Upper lobe of left lung (tissue), 6 donors: ENCODE data around the gene FXYD5. TPM values are rescaled to one million over a fixed set of nuclear protein-coding genes. Genes with fewer than 3 reads are reported as not detected.
A peak's percentile ranks its signal among the peaks of the same experiment; 100 is the strongest.

Experiments
- ATAC-seq, 2 donors: fragments of 200-7000 bp; cut with Tn5 transposase; one replicate each; pipeline ENCODE4 v1.9.1; 2022; ENCODE audit warnings: mild to moderate bottlenecking in 2 of 2, moderate library complexity in 2 of 2; ENCODE audit not compliant: low FRiP score in 2 of 2
- DNase-seq, 2 donors: peaks; one replicate each; pipeline ENCODE4 v3.0.0-alpha.2; 2019 to 2020
- H3K27ac ChIP-seq, 4 donors: fragments of 200-600 bp; sonication (generic); one replicate each; pipeline ENCODE4 v1.5.1; 2016 to 2019
- H3K27me3 ChIP-seq, 4 donors: fragments of 200-600 bp; sonication (generic); one replicate each; pipeline ENCODE4 v1.5.1; 2017 to 2019
- H3K36me3 ChIP-seq, 4 donors: fragments of 200-600 bp; sonication (generic); one replicate each; pipeline ENCODE4 v1.5.1; 2016 to 2019
- H3K4me1 ChIP-seq, 4 donors: fragments of 200-600 bp; sonication (generic); one replicate each; pipeline ENCODE4 v1.5.1; 2018 to 2019
- H3K4me3 ChIP-seq, 4 donors: fragments of 200-600 bp; sonication (generic); one replicate each; pipeline ENCODE4 v1.5.1; 2017 to 2019; ENCODE audit warnings: mild to moderate bottlenecking in 2 of 4, moderate library complexity in 1 of 4
- H3K9me3 ChIP-seq, 4 donors: fragments of 200-600 bp; sonication (generic); one replicate each; pipeline ENCODE4 v1.5.1; 2018 to 2019
- CTCF ChIP-seq, 6 experiments: fragments of 450-650 bp in 4 of 6; fragments of 200-600 bp in 2 of 6; sonication (generic) in 2 of 6; IDR thresholded peaks; one replicate each; pipeline ENCODE4 v1.5.1; 2016 to 2019; ENCODE audit warnings: antibody characterized with exemption in 6 of 6
- EP300 ChIP-seq, 4 donors: sonication (generic); formaldehyde crosslinking; IDR thresholded peaks; one replicate each; pipeline ENCODE4 v1.5.1; 2017; ENCODE audit warnings: antibody characterized with exemption in 4 of 4, control low read depth in 2 of 4
- POLR2A ChIP-seq, 4 donors: fragments of 450-650 bp; IDR thresholded peaks; one replicate each; pipeline ENCODE4 v1.5.1; 2016 to 2017; ENCODE audit warnings: antibody characterized with exemption in 4 of 4, mild to moderate bottlenecking in 2 of 4
- POLR2AphosphoS5 ChIP-seq, 2 donors: sonication (generic); formaldehyde crosslinking; IDR thresholded peaks; one replicate each; pipeline ENCODE4 v1.5.1; 2017; ENCODE audit warnings: antibody characterized with exemption in 2 of 2
- WGBS, 2 donors: methylation state at CpG; one replicate each; pipeline ENCODE4 v1.1.5; 2017 to 2018; 5-methylcytosine and 5-hydroxymethylcytosine counted together
- total RNA-seq, 6 donors: library from RNA; depleted of rRNA in 4 of 6; stranded (reverse); fragments of >200 nt in 4 of 6; gene quantifications; one replicate each; pipeline versions ENCODE4 v1.1.0 to v1.2.1, GENCODE V29; 2016 to 2021
- donor health status: DM: no; HTN: no; CAD: no; lungs with moderate emphysema.
- donor health status: DM: no; HTN: yes; CAD: no; lungs with severe emphysema.

Gene FXYD5
- total RNA-seq, 6 donors from 2014 or later, result 40.4 to 153 (median 91.8) TPM

- DNase-seq (no peak), ATAC-seq (no peak)
- peaks cover 0 to 13% (median 4%) of the 10 kb centered on the region in 4 donors for H3K27me3 ChIP-seq
- WGBS, 2 donors, result 40 to 53% methylated on average over 3 of the region's 3 CpGs
- H3K27ac ChIP-seq, result no peak overlapping the region
- no peak overlapping the region for H3K4me3 ChIP-seq
- H3K36me3 ChIP-seq, result no peaks in the 10 kb centered on the region
- H3K4me1 ChIP-seq, result peaks cover 22 to 35% (median 27%) of the 10 kb centered on the region in 4 donors
- TF ChIP-seq POLR2A (IDR thresholded peaks at IDR 0.05) (no peak), POLR2AphosphoS5 (IDR thresholded peaks at IDR 0.05) (no peak), CTCF (IDR thresholded peaks at IDR 0.05) (no peak), EP300 (IDR thresholded peaks at IDR 0.05) (no peak)
- no peaks in the 10 kb centered on the region for H3K9me3 ChIP-seq
These were observed 10.7 kb upstream of the FXYD5 start for GRCh38 chr19:35143818-35144217.

- WGBS, 2 donors, result 30 to 55% methylated on average over 2 to 6 of the region's 6 CpGs
- DNase-seq (no peak), ATAC-seq (no peak)
- Histone ChIP-seq H3K36me3 (no peaks in the 10 kb centered on the region), H3K9me3 (no peaks in the 10 kb centered on the region), H3K4me1 (peaks cover 22 to 34% (median 26%) of the 10 kb centered on the region in 4 donors), H3K27me3 (peaks cover 0 to 13% (median 4%) of the 10 kb centered on the region in 4 donors), H3K4me3 (no peak overlapping the region), H3K27ac (no peak overlapping the region)
- TF ChIP-seq CTCF (IDR thresholded peaks at IDR 0.05) (no peak), EP300 (IDR thresholded peaks at IDR 0.05) (no peak), POLR2AphosphoS5 (IDR thresholded peaks at IDR 0.05) (no peak), POLR2A (IDR thresholded peaks at IDR 0.05) (no peak)
These were observed 10.3 kb upstream of the FXYD5 start for GRCh38 chr19:35144259-35144599.

GRCh38 chr19:35144600-35145436 is 9.7 kb upstream of the FXYD5 start:
- no peaks in the 10 kb centered on the region for H3K36me3 ChIP-seq
- ATAC-seq, result no peak
- WGBS, 2 donors, result 19% methylated on average over 9 to 15 of the region's 15 CpGs
- DNase-seq, result peak in 1 of 2 donors; percentile 57
- no peak overlapping the region for H3K27ac ChIP-seq
- H3K4me1 ChIP-seq, result peaks cover 22 to 31% (median 24%) of the 10 kb centered on the region in 4 donors
- no peaks in the 10 kb centered on the region for H3K9me3 ChIP-seq
- no peak for TF ChIP-seq POLR2AphosphoS5 (IDR thresholded peaks at IDR 0.05)
- TF ChIP-seq EP300 (IDR thresholded peaks at IDR 0.05), result no peak
- TF ChIP-seq CTCF (IDR thresholded peaks at IDR 0.05), result no peak
- TF ChIP-seq POLR2A (IDR thresholded peaks at IDR 0.05), result no peak
- H3K27me3 ChIP-seq, result peaks cover 0 to 13% (median 4%) of the 10 kb centered on the region in 4 donors
- H3K4me3 ChIP-seq, result no peak overlapping the region

GRCh38 chr19:35146746-35147459 is 7.6 kb upstream of the FXYD5 start:
- Histone ChIP-seq H3K36me3 (no peaks in the 10 kb centered on the region), H3K4me3 (no peak overlapping the region), H3K27ac (no peak overlapping the region), H3K4me1 (peaks cover 14 to 16% (median 15%) of the 10 kb centered on the region in 4 donors), H3K27me3 (peaks cover 0 to 13% (median 4%) of the 10 kb centered on the region in 4 donors), H3K9me3 (no peaks in the 10 kb centered on the region)
- TF ChIP-seq CTCF (IDR thresholded peaks at IDR 0.05) (no peak), POLR2AphosphoS5 (IDR thresholded peaks at IDR 0.05) (no peak), POLR2A (IDR thresholded peaks at IDR 0.05) (no peak), EP300 (IDR thresholded peaks at IDR 0.05) (no peak)
- DNase-seq (no peak), ATAC-seq (no peak)
- 83 to 89% methylated on average over 3 to 7 of the region's 7 CpGs for WGBS, 2 donors
